ENCODE data around the gene CD300LD.

Gene CD300LD

DNA sequence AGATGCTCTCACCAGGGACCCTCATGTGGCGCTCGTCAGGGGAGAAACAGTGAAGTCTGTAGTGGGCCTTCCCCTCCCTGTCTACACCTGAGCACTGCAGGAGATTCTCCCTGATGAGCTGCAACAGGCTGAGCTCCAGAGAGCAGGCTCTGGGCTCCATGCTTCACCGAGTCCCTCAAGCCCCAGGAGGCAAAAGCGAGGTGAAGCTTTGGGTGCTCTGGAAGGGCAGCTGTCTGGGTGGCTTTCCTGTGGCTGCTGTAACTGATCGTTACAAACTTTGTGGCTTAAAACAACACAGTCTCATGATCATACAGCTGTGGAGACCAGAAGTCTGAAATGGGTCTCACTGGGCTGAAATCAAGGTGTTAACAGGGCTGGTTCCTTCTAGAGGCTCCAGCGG, 12.1 kb upstream of the CD300LD start:
- Histone ChIP-seq H3K4ac (ENCODE audit: low read depth, low read length) (no peak overlapping the region), H3K4me2 (ENCODE audit: low read length) (no peak overlapping the region)
- WGBS (ENCODE audit: extremely low coverage, insufficient coverage, insufficient read length) = no CpG with 5 or more reads among the region's 6 CpGs

DNA sequence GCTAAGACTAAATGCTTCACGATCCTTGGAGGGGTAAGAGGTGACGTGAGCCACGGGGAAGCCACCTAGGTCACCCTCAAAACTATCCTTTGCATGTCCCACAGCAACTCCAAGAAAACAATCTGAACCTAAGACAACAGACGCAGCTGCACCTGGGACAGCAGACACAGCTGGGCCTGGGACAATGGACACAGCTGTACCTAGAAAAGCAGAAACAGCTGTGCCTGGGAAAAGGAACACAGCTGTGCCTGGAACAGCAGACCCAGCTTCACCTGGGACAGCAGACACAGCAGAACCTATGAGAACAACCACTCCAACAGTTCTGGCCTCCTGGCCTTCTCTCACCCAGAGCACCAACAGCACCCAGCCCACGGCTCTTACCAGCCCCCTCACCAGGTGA, 11.7 kb upstream of the CD300LD start:
- Histone ChIP-seq H3K14ac (ENCODE audit: low read length) (no peak overlapping the region), H3K27ac (ENCODE audit: low read depth, low read length) (no peak overlapping the region), H3K36me3 (ENCODE audit: control insufficient read depth in 1 of 2, insufficient read depth in 2 of 2, low read length in 2 of 2) (no peaks in the 10 kb centered on the region), H2AFZ (ENCODE audit: insufficient read depth, low read length, poor library complexity) (no peak overlapping the region), H2BK120ac (ENCODE audit: insufficient read depth, low read length, poor library complexity) (no peak overlapping the region), H4K91ac (ENCODE audit: low read depth, low read length) (no peak overlapping the region), H2AK5ac (ENCODE audit: low read length) (no peak overlapping the region), H3K18ac (ENCODE audit: low read length) (no peak overlapping the region), H3K4me1 (ENCODE audit: control insufficient read depth in 1 of 2, insufficient read depth in 2 of 2, low read length in 2 of 2) (peaks cover 7 to 9% of the 10 kb centered on the region in 2 experiments), H3K23ac (ENCODE audit: low read length) (no peak overlapping the region), H3K9ac (ENCODE audit: low read length) (no peak overlapping the region), H3K4me2 (ENCODE audit: low read length) (no peak overlapping the region), H3K4me3 (ENCODE audit: low read depth, low read length) (no peak overlapping the region), H2BK5ac (ENCODE audit: low read depth, low read length, poor library complexity) (no peak overlapping the region), H2BK12ac (ENCODE audit: low read length) (no peak overlapping the region), H3K79me2 (ENCODE audit: control insufficient read depth, insufficient read depth, low read length, poor library complexity) (no peaks in the 10 kb centered on the region), H4K12ac (ENCODE audit: low read depth, low read length) (no peak overlapping the region), H3K9me3 (ENCODE audit: insufficient read depth, low read depth, low read length) (peaks cover 7% of the 10 kb centered on the region), H3K27me3 (ENCODE audit: insufficient read depth, low read length) (no peaks in the 10 kb centered on the region), H4K8ac (ENCODE audit: low read depth, low read length) (no peak overlapping the region), H3K4ac (ENCODE audit: low read depth, low read length) (no peak overlapping the region), H3K79me1 (ENCODE audit: low read length) (no peaks in the 10 kb centered on the region)
- DNase-seq = no peak
- no CpG with 5 or more reads among the region's 5 CpGs for WGBS (ENCODE audit: extremely low coverage, insufficient coverage, insufficient read length)

More for the DNA sequence above, 12.1 kb upstream of the CD300LD start:
- Histone ChIP-seq H3K79me2 (ENCODE audit: control insufficient read depth, insufficient read depth, low read length, poor library complexity) (no peaks in the 10 kb centered on the region), H2BK5ac (ENCODE audit: low read depth, low read length, poor library complexity) (no peak overlapping the region), H3K36me3 (ENCODE audit: control insufficient read depth in 1 of 2, insufficient read depth in 2 of 2, low read length in 2 of 2) (no peaks in the 10 kb centered on the region), H3K27me3 (ENCODE audit: insufficient read depth, low read length) (no peaks in the 10 kb centered on the region), H3K79me1 (ENCODE audit: low read length) (no peaks in the 10 kb centered on the region), H3K14ac (ENCODE audit: low read length) (no peak overlapping the region), H2BK12ac (ENCODE audit: low read length) (no peak overlapping the region), H3K9me3 (ENCODE audit: insufficient read depth, low read depth, low read length) (peaks cover 7% of the 10 kb centered on the region), H3K4me1 (ENCODE audit: control insufficient read depth in 1 of 2, insufficient read depth in 2 of 2, low read length in 2 of 2) (peaks cover 7 to 9% of the 10 kb centered on the region in 2 experiments), H3K4me3 (ENCODE audit: low read depth, low read length) (no peak overlapping the region), H3K9ac (ENCODE audit: low read length) (no peak overlapping the region), H3K23ac (ENCODE audit: low read length) (no peak overlapping the region), H2AFZ (ENCODE audit: insufficient read depth, low read length, poor library complexity) (no peak overlapping the region), H4K8ac (ENCODE audit: low read depth, low read length) (no peak overlapping the region), H3K18ac (ENCODE audit: low read length) (no peak overlapping the region), H4K91ac (ENCODE audit: low read depth, low read length) (no peak overlapping the region), H2BK120ac (ENCODE audit: insufficient read depth, low read length, poor library complexity) (no peak overlapping the region), H2AK5ac (ENCODE audit: low read length) (no peak overlapping the region), H4K12ac (ENCODE audit: low read depth, low read length) (no peak overlapping the region), H3K27ac (ENCODE audit: low read depth, low read length) (no peak overlapping the region)
- no peak for DNase-seq

DNA sequence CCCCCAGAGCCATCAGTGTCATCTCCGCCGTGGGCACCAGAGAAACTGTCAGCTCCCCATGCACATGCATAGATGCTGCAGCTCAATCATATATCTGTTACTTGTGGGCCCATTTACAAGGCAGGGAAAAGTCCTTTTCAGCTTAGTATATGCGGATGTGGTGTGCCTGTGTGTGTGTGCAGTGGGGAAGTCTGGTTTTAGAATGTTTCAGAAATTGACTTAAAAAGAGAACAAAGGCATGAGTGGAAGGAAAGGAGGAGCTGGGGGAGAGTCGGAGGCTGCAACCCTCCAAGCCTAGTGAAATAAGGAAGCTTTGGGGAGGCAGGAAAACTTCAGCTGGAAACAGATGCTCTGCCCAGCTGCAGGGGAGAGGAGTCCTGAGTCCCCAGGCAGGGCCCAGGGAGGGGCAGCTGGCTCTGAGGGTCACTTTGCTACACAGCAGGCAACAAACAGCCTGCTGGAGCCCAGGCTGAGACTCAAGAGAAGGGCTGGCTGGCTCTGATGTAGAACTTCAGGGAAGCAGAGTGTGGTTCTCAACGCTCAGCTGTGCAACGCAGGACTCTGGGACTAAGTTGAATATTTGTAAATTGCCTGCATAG, 11.1 kb upstream of the CD300LD start:
- H3K14ac ChIP-seq (ENCODE audit: low read length) = no peak overlapping the region
- WGBS (ENCODE audit: extremely low coverage, insufficient coverage, insufficient read length) = no CpG with 5 or more reads among the region's 6 CpGs

DNA sequence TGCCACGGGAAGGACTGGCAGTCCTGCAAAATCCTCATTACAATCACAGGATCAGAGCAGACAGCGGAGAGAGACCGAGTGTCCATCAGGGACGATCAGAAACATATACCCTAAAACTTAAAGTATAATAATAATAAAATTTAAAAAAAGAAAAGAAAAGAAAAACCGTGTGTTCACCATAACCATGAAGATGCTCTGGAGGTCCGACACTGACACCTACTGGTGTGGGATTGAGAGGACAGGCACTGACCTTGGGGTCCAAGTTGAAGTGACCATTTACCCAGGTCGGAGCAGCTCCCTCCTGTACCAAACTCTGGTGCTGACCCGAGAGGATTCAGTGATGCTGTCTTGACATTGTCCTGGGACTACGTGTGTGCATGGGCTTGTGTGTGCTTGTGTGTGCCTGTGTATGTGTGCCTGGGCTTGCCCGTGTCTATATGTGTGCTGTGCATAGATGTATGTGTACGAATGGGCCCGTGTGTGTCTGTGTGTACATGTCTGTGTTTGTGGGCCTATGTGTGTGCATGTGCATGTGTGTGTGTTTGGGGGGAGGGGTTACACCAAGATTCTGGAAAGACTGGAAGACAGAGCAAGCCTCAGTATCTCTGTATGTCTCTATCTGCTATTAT, 10.0 kb upstream of the CD300LD start:
- Histone ChIP-seq H3K4me2 (ENCODE audit: low read length) (no peak overlapping the region), H2BK120ac (ENCODE audit: insufficient read depth, low read length, poor library complexity) (no peak overlapping the region), H3K9ac (ENCODE audit: low read length) (no peak overlapping the region), H2BK5ac (ENCODE audit: low read depth, low read length, poor library complexity) (no peak overlapping the region), H3K27me3 (ENCODE audit: insufficient read depth, low read length) (no peaks in the 10 kb centered on the region), H4K12ac (ENCODE audit: low read depth, low read length) (no peak overlapping the region), H3K18ac (ENCODE audit: low read length) (no peak overlapping the region), H3K79me1 (ENCODE audit: low read length) (no peaks in the 10 kb centered on the region), H3K36me3 (ENCODE audit: control insufficient read depth in 1 of 2, insufficient read depth in 2 of 2, low read length in 2 of 2) (no peaks in the 10 kb centered on the region), H3K4me1 (ENCODE audit: control insufficient read depth in 1 of 2, insufficient read depth in 2 of 2, low read length in 2 of 2) (peaks cover 7 to 9% of the 10 kb centered on the region in 2 experiments), H3K4ac (ENCODE audit: low read depth, low read length) (no peak overlapping the region), H2AK5ac (ENCODE audit: low read length) (no peak overlapping the region), H4K91ac (ENCODE audit: low read depth, low read length) (no peak overlapping the region), H3K14ac (ENCODE audit: low read length) (no peak overlapping the region), H3K23ac (ENCODE audit: low read length) (no peak overlapping the region), H3K79me2 (ENCODE audit: control insufficient read depth, insufficient read depth, low read length, poor library complexity) (no peaks in the 10 kb centered on the region), H2BK12ac (ENCODE audit: low read length) (no peak overlapping the region), H3K27ac (ENCODE audit: low read depth, low read length) (no peak overlapping the region), H3K9me3 (ENCODE audit: insufficient read depth, low read depth, low read length) (peaks cover 3% of the 10 kb centered on the region), H4K8ac (ENCODE audit: low read depth, low read length) (no peak overlapping the region), H2AFZ (ENCODE audit: insufficient read depth, low read length, poor library complexity) (no peak overlapping the region), H3K4me3 (ENCODE audit: low read depth, low read length) (no peak overlapping the region)
- no CpG with 5 or more reads among the region's 12 CpGs for WGBS (ENCODE audit: extremely low coverage, insufficient coverage, insufficient read length)
- peak; percentile 14 to 47 for DNase-seq

More for the DNA sequence above, 11.1 kb upstream of the CD300LD start:
- no peak overlapping the region for H3K18ac ChIP-seq (ENCODE audit: low read length)
- DNase-seq = no peak
- no peak overlapping the region for H2BK12ac ChIP-seq (ENCODE audit: low read length)
- no peak overlapping the region for H3K23ac ChIP-seq (ENCODE audit: low read length)
- H3K4me1 ChIP-seq (ENCODE audit: control insufficient read depth in 1 of 2, insufficient read depth in 2 of 2, low read length in 2 of 2) = peaks cover 7 to 9% of the 10 kb centered on the region in 2 experiments
- no peak overlapping the region for H2BK5ac ChIP-seq (ENCODE audit: low read depth, low read length, poor library complexity)
- no peak overlapping the region for H2AFZ ChIP-seq (ENCODE audit: insufficient read depth, low read length, poor library complexity)
- H3K9ac ChIP-seq (ENCODE audit: low read length) = no peak overlapping the region
- H3K4ac ChIP-seq (ENCODE audit: low read depth, low read length) = no peak overlapping the region
- H3K27me3 ChIP-seq (ENCODE audit: insufficient read depth, low read length) = no peaks in the 10 kb centered on the region
- H4K8ac ChIP-seq (ENCODE audit: low read depth, low read length) = no peak overlapping the region
- H3K9me3 ChIP-seq (ENCODE audit: insufficient read depth, low read depth, low read length) = peaks cover 7% of the 10 kb centered on the region
- H3K27ac ChIP-seq (ENCODE audit: low read depth, low read length) = no peak overlapping the region
- H2BK120ac ChIP-seq (ENCODE audit: insufficient read depth, low read length, poor library complexity) = no peak overlapping the region
- H3K79me1 ChIP-seq (ENCODE audit: low read length) = no peaks in the 10 kb centered on the region
- H3K4me3 ChIP-seq (ENCODE audit: low read depth, low read length) = no peak overlapping the region
- H3K36me3 ChIP-seq (ENCODE audit: control insufficient read depth in 1 of 2, insufficient read depth in 2 of 2, low read length in 2 of 2) = no peaks in the 10 kb centered on the region
- no peak overlapping the region for H3K4me2 ChIP-seq (ENCODE audit: low read length)
- no peak overlapping the region for H4K91ac ChIP-seq (ENCODE audit: low read depth, low read length)
- H4K12ac ChIP-seq (ENCODE audit: low read depth, low read length) = no peak overlapping the region
- H2AK5ac ChIP-seq (ENCODE audit: low read length) = no peak overlapping the region
- no peaks in the 10 kb centered on the region for H3K79me2 ChIP-seq (ENCODE audit: control insufficient read depth, insufficient read depth, low read length, poor library complexity)

Measured in trophoblast cell (in vitro differentiated cells and primary cell).